NCI-H748 treated with DMSO at 0.1 percent for 48 hours (cell line): Measurements from ENCODE around the gene KCNE5.
"Not testable (repeated sequence)": the region's sequence is repeated elsewhere in the genome, so short reads cannot be mapped to it uniquely, and the experiment has no call there.

Source experiments
- DNase-seq: peaks from one replicate; lab custom pipeline; 2025; lab: John Stamatoyannopoulos, UW

The KCNE5 gene

GRCh38 chrX:109601486-109601885 lies 23.5 kb downstream of the KCNE5 start:
- DNase-seq, result no peak

DNA sequence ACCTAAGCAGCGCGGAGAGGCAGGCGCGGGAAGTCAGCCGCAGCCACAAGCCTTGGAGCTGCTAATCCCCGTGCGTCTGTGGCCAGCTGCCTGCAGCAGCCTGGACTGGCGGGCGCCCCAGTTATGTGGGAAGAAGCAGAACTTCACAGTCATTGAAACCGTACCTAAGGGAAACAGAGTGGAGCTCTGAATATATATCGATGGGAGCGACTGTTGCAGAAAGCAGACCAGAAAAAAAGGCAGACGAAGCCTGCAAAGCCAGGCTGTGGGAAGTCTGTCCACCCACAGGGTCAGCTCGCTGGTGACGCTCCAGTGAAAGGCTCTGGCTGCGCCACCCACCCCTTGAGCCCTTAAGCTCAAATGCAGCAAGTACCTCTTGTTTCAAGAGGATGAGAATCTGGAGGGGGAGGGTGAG lies 24.7 kb downstream of the KCNE5 start:
- no peak for DNase-seq

- no peak for DNase-seq
Observed at GRCh38 chrX:109596015-109596414, 29.0 kb downstream of the KCNE5 start.

- DNase-seq, result no peak
Observed at GRCh38 chrX:109590176-109590575, 34.8 kb downstream of the KCNE5 start.

DNA sequence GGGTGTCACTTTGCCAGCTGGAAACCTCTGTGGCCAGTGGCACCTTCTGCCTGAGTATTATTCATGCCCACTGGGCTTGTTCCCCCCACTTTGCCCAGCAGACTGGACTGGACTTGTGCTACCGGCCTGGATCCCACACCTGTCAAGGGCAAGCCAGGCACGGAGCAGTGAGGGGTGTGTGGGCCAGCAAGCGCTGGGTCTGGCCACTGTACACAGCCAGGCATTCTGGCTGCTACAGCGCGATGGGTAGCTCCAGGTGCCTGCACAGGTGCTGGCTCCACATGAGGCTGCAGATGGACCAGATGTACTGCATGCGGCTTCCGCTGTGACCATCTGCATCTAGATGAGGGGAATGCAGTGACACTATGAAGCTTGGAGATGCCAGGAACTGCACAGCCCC lies 39.5 kb downstream of the KCNE5 start:
- DNase-seq, result no peak

GRCh38 chrX:109578916-109579315 lies 46.1 kb downstream of the KCNE5 start:
- DNase-seq, result no peak

- no peak for DNase-seq
Observed at GRCh38 chrX:109577055-109577454, 47.9 kb downstream of the KCNE5 start.

GRCh38 chrX:109576083-109576482 lies 48.9 kb downstream of the KCNE5 start:
- not testable (repeated sequence) for DNase-seq
